Measurements from ENCODE around the gene TNFRSF11A.

Gene TNFRSF11A

GRCh38 chr18:62301322-62301721 lies 23.8 kb upstream of the TNFRSF11A start:
- peaks cover 1% of the 10 kb centered on the region for H3K4me1 Mint-ChIP-seq
- H3K27ac Mint-ChIP-seq: no peak overlapping the region
- peaks cover 38% of the 10 kb centered on the region for H3K36me3 Mint-ChIP-seq (ENCODE audit: low read depth)
- ATAC-seq: no peak
- H3K4me3 Mint-ChIP-seq: no peak overlapping the region
- no peak for DNase-seq
- no peaks in the 10 kb centered on the region for H3K27me3 Mint-ChIP-seq
- no peaks in the 10 kb centered on the region for H3K9me3 Mint-ChIP-seq

GRCh38 chr18:62312851-62313250 lies 12.3 kb upstream of the TNFRSF11A start:
- Mint-ChIP-seq H3K4me3 (no peak overlapping the region), H3K4me1 (no peaks in the 10 kb centered on the region)

GRCh38 chr18:62318228-62319180 lies 6.6 kb upstream of the TNFRSF11A start:
- H3K4me1 Mint-ChIP-seq: peaks cover 7% of the 10 kb centered on the region
- H3K4me3 Mint-ChIP-seq: no peak overlapping the region
- no peak for DNase-seq
- no peak for ATAC-seq
- H3K9me3 Mint-ChIP-seq: no peaks in the 10 kb centered on the region
- no peak overlapping the region for H3K27ac Mint-ChIP-seq
- H3K27me3 Mint-ChIP-seq: peaks cover 34% of the 10 kb centered on the region
- H3K36me3 Mint-ChIP-seq (ENCODE audit: low read depth): no peaks in the 10 kb centered on the region

More at GRCh38 chr18:62312851-62313250, 12.3 kb upstream of the TNFRSF11A start:
- peaks cover 2% of the 10 kb centered on the region for H3K36me3 Mint-ChIP-seq (ENCODE audit: low read depth)
- no peak overlapping the region for H3K27ac Mint-ChIP-seq
- peaks cover 3% of the 10 kb centered on the region for H3K27me3 Mint-ChIP-seq
- H3K9me3 Mint-ChIP-seq: no peaks in the 10 kb centered on the region
- DNase-seq (no peak), ATAC-seq (no peak)

GRCh38 chr18:62321201-62321600 lies 3.9 kb upstream of the TNFRSF11A start:
- Mint-ChIP-seq H3K27ac (no peak overlapping the region), H3K4me3 (no peak overlapping the region), H3K4me1 (peaks cover 24% of the 10 kb centered on the region), H3K27me3 (peaks cover 50% of the 10 kb centered on the region), H3K9me3 (no peaks in the 10 kb centered on the region), H3K36me3 (ENCODE audit: low read depth) (no peaks in the 10 kb centered on the region)
- DNase-seq: no peak
- no peak for ATAC-seq

- peaks cover 34% of the 10 kb centered on the region for H3K4me1 Mint-ChIP-seq
- H3K27me3 Mint-ChIP-seq: peaks cover 67% of the 10 kb centered on the region
- ATAC-seq (no peak), DNase-seq (no peak)
- no peak overlapping the region for H3K27ac Mint-ChIP-seq
- no peaks in the 10 kb centered on the region for H3K36me3 Mint-ChIP-seq (ENCODE audit: low read depth)
- H3K4me3 Mint-ChIP-seq: no peak overlapping the region
- H3K9me3 Mint-ChIP-seq: no peaks in the 10 kb centered on the region
Measured at GRCh38 chr18:62323483-62324180, 1.5 kb upstream of the TNFRSF11A start.

- no peaks in the 10 kb centered on the region for H3K9me3 Mint-ChIP-seq
- H3K4me1 Mint-ChIP-seq: peaks cover 40% of the 10 kb centered on the region
- no peaks in the 10 kb centered on the region for H3K36me3 Mint-ChIP-seq (ENCODE audit: low read depth)
- H3K4me3 Mint-ChIP-seq: peak overlapping the region; percentile 46
- no peak for ATAC-seq
- no peak overlapping the region for H3K27ac Mint-ChIP-seq
- no peak for DNase-seq
- peaks cover 72% of the 10 kb centered on the region for H3K27me3 Mint-ChIP-seq
Measured at GRCh38 chr18:62324181-62324828, 805 bp upstream of the TNFRSF11A start.

- peak overlapping the region; percentile 74 for H3K4me3 Mint-ChIP-seq
- peaks cover 80% of the 10 kb centered on the region for H3K27me3 Mint-ChIP-seq
- peak overlapping the region; percentile 34 for H3K27ac Mint-ChIP-seq
- no peaks in the 10 kb centered on the region for H3K9me3 Mint-ChIP-seq
- peak; percentile 21 for DNase-seq
- peak; percentile 20 for ATAC-seq
- no peaks in the 10 kb centered on the region for H3K36me3 Mint-ChIP-seq (ENCODE audit: low read depth)
- peaks cover 54% of the 10 kb centered on the region for H3K4me1 Mint-ChIP-seq
Measured at GRCh38 chr18:62325806-62326645, 916 bp downstream of the TNFRSF11A start.

GRCh38 chr18:62326646-62327348 lies 1.7 kb downstream of the TNFRSF11A start:
- Mint-ChIP-seq H3K36me3 (ENCODE audit: low read depth) (no peaks in the 10 kb centered on the region), H3K4me1 (peaks cover 54% of the 10 kb centered on the region), H3K27ac (no peak overlapping the region), H3K4me3 (peak overlapping the region; percentile 74), H3K27me3 (peaks cover 81% of the 10 kb centered on the region), H3K9me3 (no peaks in the 10 kb centered on the region)
- no peak for DNase-seq
- no peak for ATAC-seq

- no peak for ATAC-seq
- peaks cover 77% of the 10 kb centered on the region for H3K27me3 Mint-ChIP-seq
- H3K4me1 Mint-ChIP-seq: peaks cover 56% of the 10 kb centered on the region
- DNase-seq: no peak
- no peaks in the 10 kb centered on the region for H3K9me3 Mint-ChIP-seq
- no peaks in the 10 kb centered on the region for H3K36me3 Mint-ChIP-seq (ENCODE audit: low read depth)
- no peak overlapping the region for H3K4me3 Mint-ChIP-seq
- H3K27ac Mint-ChIP-seq: no peak overlapping the region
Measured at GRCh38 chr18:62327977-62328376, 2.9 kb downstream of the TNFRSF11A start.

GRCh38 chr18:62328586-62329525 lies 3.7 kb downstream of the TNFRSF11A start:
- Mint-ChIP-seq H3K9me3 (no peaks in the 10 kb centered on the region), H3K36me3 (ENCODE audit: low read depth) (no peaks in the 10 kb centered on the region), H3K27me3 (peaks cover 68% of the 10 kb centered on the region), H3K4me3 (no peak overlapping the region), H3K4me1 (peaks cover 51% of the 10 kb centered on the region), H3K27ac (no peak overlapping the region)
- ATAC-seq: no peak
- DNase-seq: no peak

- Mint-ChIP-seq H3K36me3 (ENCODE audit: low read depth) (no peaks in the 10 kb centered on the region), H3K27me3 (peaks cover 61% of the 10 kb centered on the region), H3K9me3 (no peaks in the 10 kb centered on the region), H3K27ac (no peak overlapping the region), H3K4me3 (no peak overlapping the region), H3K4me1 (peaks cover 43% of the 10 kb centered on the region)
- DNase-seq: peak; percentile 26
- ATAC-seq: peak; percentile 66
Measured at GRCh38 chr18:62329691-62330454, 4.8 kb downstream of the TNFRSF11A start.

GRCh38 chr18:62330650-62331049 lies 5.5 kb downstream of the TNFRSF11A start:
- Mint-ChIP-seq H3K27ac (no peak overlapping the region), H3K36me3 (ENCODE audit: low read depth) (no peaks in the 10 kb centered on the region), H3K9me3 (no peaks in the 10 kb centered on the region), H3K4me3 (no peak overlapping the region), H3K4me1 (peaks cover 43% of the 10 kb centered on the region), H3K27me3 (peaks cover 59% of the 10 kb centered on the region)
- DNase-seq (no peak), ATAC-seq (no peak)

Measured in activated naive CD8-positive, alpha-beta T cell treated with anti-CD3 and anti-CD28 coated beads, Interleukin-2, amount 50 U/mL, for 24 hours (primary cell).